ENCODE measurements around the gene CITED2.

DNA sequence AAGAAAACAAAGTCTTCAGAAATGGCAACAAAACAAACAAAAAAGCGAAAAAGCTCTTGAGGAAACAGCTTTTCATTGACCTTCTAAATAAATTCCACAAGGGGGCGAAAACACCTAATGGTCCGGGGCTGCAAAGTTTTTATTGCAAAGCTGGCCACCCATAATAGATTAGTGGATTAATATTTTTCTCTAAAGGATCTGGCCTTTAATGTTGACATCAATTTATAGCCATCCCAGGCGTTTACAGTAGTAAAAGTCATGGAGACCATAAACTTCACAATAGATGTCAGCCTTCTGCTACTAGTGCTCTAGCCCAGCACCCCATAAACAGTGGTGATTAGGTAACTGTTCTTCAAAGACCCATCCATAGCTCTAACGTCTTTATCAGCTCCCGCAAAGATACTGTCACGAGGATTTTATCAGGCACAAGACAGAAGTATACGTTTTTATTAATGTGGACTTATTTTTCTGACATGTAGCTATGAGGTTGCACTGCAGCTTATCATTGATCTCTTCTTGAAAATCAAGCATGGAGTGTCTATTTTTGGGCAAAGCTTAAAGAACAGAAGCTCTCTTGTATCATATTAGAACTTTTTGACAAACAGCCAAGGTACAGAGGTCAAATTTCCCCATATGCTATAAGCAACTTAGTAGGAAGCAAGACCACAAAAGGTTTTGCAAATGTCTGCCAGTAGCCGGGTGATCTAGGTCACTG, 4.7 kb downstream of the CITED2 start:
- no peak for TF ChIP-seq POLR2AphosphoS5 (IDR thresholded peaks at IDR 0.05)
- TF ChIP-seq, protein P1, sequence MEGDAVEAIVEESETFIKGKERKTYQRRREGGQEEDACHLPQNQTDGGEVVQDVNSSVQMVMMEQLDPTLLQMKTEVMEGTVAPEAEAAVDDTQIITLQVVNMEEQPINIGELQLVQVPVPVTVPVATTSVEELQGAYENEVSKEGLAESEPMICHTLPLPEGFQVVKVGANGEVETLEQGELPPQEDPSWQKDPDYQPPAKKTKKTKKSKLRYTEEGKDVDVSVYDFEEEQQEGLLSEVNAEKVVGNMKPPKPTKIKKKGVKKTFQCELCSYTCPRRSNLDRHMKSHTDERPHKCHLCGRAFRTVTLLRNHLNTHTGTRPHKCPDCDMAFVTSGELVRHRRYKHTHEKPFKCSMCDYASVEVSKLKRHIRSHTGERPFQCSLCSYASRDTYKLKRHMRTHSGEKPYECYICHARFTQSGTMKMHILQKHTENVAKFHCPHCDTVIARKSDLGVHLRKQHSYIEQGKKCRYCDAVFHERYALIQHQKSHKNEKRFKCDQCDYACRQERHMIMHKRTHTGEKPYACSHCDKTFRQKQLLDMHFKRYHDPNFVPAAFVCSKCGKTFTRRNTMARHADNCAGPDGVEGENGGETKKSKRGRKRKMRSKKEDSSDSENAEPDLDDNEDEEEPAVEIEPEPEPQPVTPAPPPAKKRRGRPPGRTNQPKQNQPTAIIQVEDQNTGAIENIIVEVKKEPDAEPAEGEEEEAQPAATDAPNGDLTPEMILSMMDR (IDR thresholded peaks at IDR 0.05), result peak; percentile 63 to 76 (median 66)
